ENCODE measurements around the gene DPP8.

- no peak for TF ChIP-seq CTCF (IDR thresholded peaks at IDR 0.05)
- no peak for TF ChIP-seq PBX3 (IDR thresholded peaks at IDR 0.05)
- no peak for TF ChIP-seq REST (IDR thresholded peaks at IDR 0.05; ENCODE audit: low read depth, low read length)
- no peak for TF ChIP-seq ZBTB33 (IDR thresholded peaks at IDR 0.05; ENCODE audit: borderline replicate concordance, low read depth)
- TF ChIP-seq EZH2phosphoT487 (IDR thresholded peaks at IDR 0.05; ENCODE audit: borderline replicate concordance, low read depth), result no peak
- TF ChIP-seq TAF1 (IDR thresholded peaks at IDR 0.05; ENCODE audit: borderline replicate concordance, low read depth, low read length), result no peak
- TF ChIP-seq FOXM1 (IDR thresholded peaks at IDR 0.05; ENCODE audit: low read depth), result no peak
- no peak for TF ChIP-seq SMC3 (IDR thresholded peaks at IDR 0.05; ENCODE audit: low read depth, low read length)
- no peak for TF ChIP-seq RAD21 (IDR thresholded peaks at IDR 0.05; ENCODE audit: low read length)
These were observed 6.7 kb upstream of the DPP8 start for GRCh38 chr15:65524226-65524625.
